DMS 273 (cell line): ENCODE data around the gene TP53TG3B.
"Not testable (repeated sequence)": the region's sequence is repeated elsewhere in the genome, so short reads cannot be mapped to it uniquely, and the experiment has no call there.

Experiments
- DNase-seq: peaks from one replicate; lab custom pipeline; 2025; ENCODE audit not compliant: unreplicated experiment; lab: John Stamatoyannopoulos, UW

Gene TP53TG3B

GRCh38 chr16:33360541-33360940 lies at the start of gene TP53TG3B:
Gene TP53TG3B (plus strand): TSS chr16:33360841. CDS start chr16:33360909, 68 bp downstream.
- not testable (repeated sequence) for DNase-seq

- not testable (repeated sequence) for DNase-seq
These were observed 24.2 kb upstream of the TP53TG3B start for GRCh38 chr16:33336226-33337012.

GRCh38 chr16:33337627-33338542 lies 22.8 kb upstream of the TP53TG3B start:
- not testable (repeated sequence) for DNase-seq

- not testable (repeated sequence) for DNase-seq
These were observed 22.1 kb upstream of the TP53TG3B start for GRCh38 chr16:33338543-33338951.

GRCh38 chr16:33339093-33340061 lies 21.3 kb upstream of the TP53TG3B start:
- not testable (repeated sequence) for DNase-seq
